K562 (cell line): ENCODE data around the gene CATSPER1. TPM values are rescaled to one million over a fixed set of nuclear protein-coding genes. Genes with fewer than 3 reads are reported as not detected.

Experiments
- CHD2 ChIP-seq: IDR thresholded peaks from 2 replicates; pipeline ENCODE4 v1.6.1; 2011; ENCODE audit warnings: low read depth, low read length
- ESRRA ChIP-seq: fragments of 450-650 bp; IDR thresholded peaks from 2 replicates; pipeline ENCODE4 v1.6.1; 2014; ENCODE audit warnings: low read depth, mild to moderate bottlenecking, moderate library complexity, borderline replicate concordance
- MEF2D ChIP-seq: conservative IDR thresholded peaks from 2 replicates; pipeline ENCODE4 v1.6.1; 2016; ENCODE audit warnings: low read depth, missing genetic modification characterization, missing compliant biosample characterization
- NCOA6 ChIP-seq: fragments of 450-650 bp; IDR thresholded peaks from 2 replicates; pipeline ENCODE4 v1.6.1; 2017; ENCODE audit warnings: mild to moderate bottlenecking
- OTX1 ChIP-seq: fragments of 450-650 bp; formaldehyde crosslinking; IDR thresholded peaks from 2 replicates; pipeline ENCODE4 v1.4.0; 2022; ENCODE audit warnings: mild to moderate bottlenecking
- RAD21 ChIP-seq, 2 experiments: fragments of 250-450 bp in 1 of 2; fragments of 450-650 bp in 1 of 2; sonication (Bioruptor Pico) in 1 of 2; formaldehyde crosslinking in 1 of 2; IDR thresholded peaks in 1 of 2; conservative IDR thresholded peaks in 1 of 2; 2 replicates each; pipeline versions ENCODE4 v1.4.0 to v1.8.0; 2020 to 2022; ENCODE audit warnings: mild to moderate bottlenecking in 2 of 2, moderate library complexity in 1 of 2
- SAFB ChIP-seq: fragments of 200-400 bp; formaldehyde crosslinking; IDR thresholded peaks from 2 replicates; pipeline ENCODE4 v1.6.1; 2017; ENCODE audit warnings: low read depth, low read length, borderline replicate concordance
- STAG1 ChIP-seq: sonication (generic); formaldehyde crosslinking; IDR thresholded peaks from 2 replicates; pipeline ENCODE4 v1.5.0; 2020; ENCODE audit warnings: missing genetic modification reagents, borderline replicate concordance
- TBL1XR1 ChIP-seq, 2 experiments: IDR thresholded peaks; 2 replicates each; pipeline ENCODE4 v1.6.1; 2012; ENCODE audit warnings: improper control_type of control experiment in 2 of 2, low read length in 2 of 2, mild to moderate bottlenecking in 1 of 2
- XRCC5 ChIP-seq: fragments of 200-400 bp; formaldehyde crosslinking; IDR thresholded peaks from 2 replicates; pipeline ENCODE4 v1.6.1; 2017; ENCODE audit warnings: low read depth, mild to moderate bottlenecking, low read length
- YY1 ChIP-seq, 3 experiments: IDR thresholded peaks; 2 replicates each; pipeline ENCODE4 v1.6.1; 2011; ENCODE audit warnings: low read length in 2 of 3, mild to moderate bottlenecking in 2 of 3, moderate library complexity in 2 of 3, borderline replicate concordance in 1 of 3, control low read depth in 1 of 3, low read depth in 1 of 3; ENCODE audit not compliant: insufficient read depth in 3 of 3, insufficient replicate concordance in 2 of 3, control insufficient read depth in 1 of 3, insufficient read length in 1 of 3; ENCODE audit errors: extremely low read depth in 1 of 3
- ZNF12 ChIP-seq: sonication (generic); formaldehyde crosslinking; IDR thresholded peaks from 2 replicates; pipeline ENCODE4 v1.4.0; 2020; ENCODE audit warnings: mild to moderate bottlenecking, missing genetic modification reagents
- ZNF174 ChIP-seq: fragments of 250-450 bp; sonication (Bioruptor Pico); IDR thresholded peaks from 2 replicates; pipeline ENCODE4 v1.4.0; 2020; ENCODE audit warnings: mild to moderate bottlenecking
- ZNF707 ChIP-seq: fragments of 250-450 bp; sonication (Bioruptor Pico); conservative IDR thresholded peaks from 2 replicates; pipeline ENCODE4 v1.8.0; 2022; ENCODE audit warnings: inconsistent platforms, mild to moderate bottlenecking, moderate library complexity
- ZNF778 ChIP-seq: fragments of 450-650 bp; formaldehyde crosslinking; IDR thresholded peaks from 2 replicates; pipeline ENCODE4 v1.4.0; 2020; ENCODE audit warnings: mild to moderate bottlenecking, moderate library complexity
- polyA plus RNA-seq, 8 experiments: library from polyadenylated mRNA; depleted of rRNA in 4 of 8; stranded (reverse) in 5 of 8; unstranded in 3 of 8; fragments of >200 nt; fragmentation: Nextera tagmentation in 2 of 8; fragmentation: Illumina TruSeq in 1 of 8; extraction: Ambion mirVana in 2 of 8; extraction: Trizol in 1 of 8; gene quantifications; 2 replicates each; pipeline versions ENCODE4 v1.2.1 to v1.2.3, GENCODE V29; 2011 to 2014; ENCODE audit warnings: inconsistent platforms in 1 of 8, missing spikeins in 1 of 8
- total RNA-seq, 7 experiments: library from RNA; depleted of rRNA in 6 of 7; stranded (reverse); fragments of >200 nt in 6 of 7; fragmentation: Illumina TruSeq in 2 of 7; extraction: Trizol in 2 of 7; gene quantifications; 2 replicates each; pipeline versions ENCODE4 v1.2.1 to v1.2.3, GENCODE V29; 2011 to 2021; ENCODE audit warnings: low replicate concordance in 1 of 7
- TF ChIP-seq, protein P1 (sequence below): fragments of 450-650 bp; formaldehyde crosslinking; IDR thresholded peaks from 2 replicates; pipeline ENCODE4 v1.4.0; 2020; ENCODE audit warnings: mild to moderate bottlenecking
- TF ChIP-seq, protein P2 (sequence below): IDR thresholded peaks from 2 replicates; pipeline ENCODE4 v1.6.1; 2011; ENCODE audit warnings: borderline replicate concordance, low read depth, mild to moderate bottlenecking, moderate library complexity, low read length; ENCODE audit not compliant: insufficient read depth, poor library complexity, severe bottlenecking
- TF ChIP-seq, protein P3 (sequence below): fragments of 450-650 bp; formaldehyde crosslinking; IDR thresholded peaks from 2 replicates; pipeline ENCODE4 v1.4.0; 2022; ENCODE audit warnings: mild to moderate bottlenecking, moderate library complexity
- TF ChIP-seq, protein P4 (sequence below), 3 experiments: IDR thresholded peaks in 2 of 3; conservative IDR thresholded peaks in 1 of 3; 2 replicates each; pipeline ENCODE4 v1.5.1; 2011 to 2012; ENCODE audit warnings: low read length in 3 of 3, mild to moderate bottlenecking in 3 of 3, control low read depth in 2 of 3, improper control_type of control experiment in 1 of 3, inconsistent platforms in 1 of 3, low read depth in 1 of 3, mixed read lengths in 1 of 3, moderate library complexity in 1 of 3; ENCODE audit not compliant: insufficient read depth in 2 of 3

CATSPER1 gene
- total and polyA plus RNA-seq, 9 of the 15 experiments (the other 6 are each of a cell fraction or from before 2014, with no cell fraction given): 0.21 to 3.3 (median 0.76) TPM

DNA sequence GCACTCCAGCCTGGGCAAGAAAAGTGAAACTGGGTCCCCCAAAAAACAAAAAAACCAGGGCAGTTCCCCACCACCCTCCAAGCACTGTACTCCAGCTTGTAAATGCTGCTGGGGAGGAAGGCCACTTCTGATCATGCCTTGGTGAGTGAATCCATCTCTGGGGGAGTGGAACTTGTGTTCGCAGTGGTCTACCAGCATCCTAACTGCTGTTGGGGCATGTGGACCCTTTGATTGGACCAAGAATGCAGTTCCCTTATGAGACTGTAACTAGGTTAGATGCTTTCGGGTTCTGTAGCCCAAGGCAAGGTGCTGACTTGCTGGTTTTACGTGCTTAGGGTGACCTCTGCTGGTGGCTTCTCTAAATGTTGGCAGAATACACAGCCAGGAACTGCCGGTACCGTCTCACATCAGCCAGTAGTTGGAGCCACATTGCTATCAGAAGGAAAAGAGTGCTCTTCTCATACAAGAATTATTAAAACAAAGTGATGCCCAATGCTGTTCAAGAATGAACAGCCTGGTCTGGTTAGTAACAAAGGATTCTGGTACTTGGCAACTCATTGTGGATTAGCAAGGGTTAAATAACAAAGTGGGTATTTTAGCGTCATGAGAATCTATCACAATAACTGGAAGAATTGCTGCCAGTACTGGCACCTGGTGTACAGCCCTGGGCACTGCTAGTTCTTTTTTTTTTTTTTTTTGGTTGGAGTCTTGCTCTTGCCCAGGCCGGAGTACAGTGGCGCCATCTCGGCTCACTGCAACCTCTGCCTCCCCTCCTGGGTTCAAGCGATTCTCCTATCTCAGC lies 37.3 kb downstream of the CATSPER1 start (continued):
- TF ChIP-seq, protein P1, sequence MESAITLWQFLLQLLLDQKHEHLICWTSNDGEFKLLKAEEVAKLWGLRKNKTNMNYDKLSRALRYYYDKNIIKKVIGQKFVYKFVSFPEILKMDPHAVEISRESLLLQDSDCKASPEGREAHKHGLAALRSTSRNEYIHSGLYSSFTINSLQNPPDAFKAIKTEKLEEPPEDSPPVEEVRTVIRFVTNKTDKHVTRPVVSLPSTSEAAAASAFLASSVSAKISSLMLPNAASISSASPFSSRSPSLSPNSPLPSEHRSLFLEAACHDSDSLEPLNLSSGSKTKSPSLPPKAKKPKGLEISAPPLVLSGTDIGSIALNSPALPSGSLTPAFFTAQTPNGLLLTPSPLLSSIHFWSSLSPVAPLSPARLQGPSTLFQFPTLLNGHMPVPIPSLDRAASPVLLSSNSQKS (CRISPR knock-in tag): no peak
- TF ChIP-seq RAD21 (CRISPR knock-in tag; conservative IDR thresholded peaks at IDR 0.05 in 1 of 2, IDR thresholded peaks at IDR 0.05 in 1 of 2) (peak; percentile 99), ESRRA (0 out of 2 replicates have a peak, but pooled peaks have one; percentile 37), MEF2D (tag) (no peak), TBL1XR1 (IDR thresholded peaks at IDR 0.05; ENCODE audit: low read length in 2 of 2) (peak in 1 of 2 experiments; percentile 47; a peak in 2 of 4 replicates), ZNF174 (CRISPR knock-in tag) (no peak), SAFB (no peak), CHD2 (no peak), XRCC5 (peak; percentile 33; the same call in 1 of the 2 replicates), ZNF12 (CRISPR knock-in tag) (no peak), NCOA6 (no peak), STAG1 (CRISPR knock-in tag) (peak; percentile 99), ZNF778 (CRISPR knock-in tag) (no peak), OTX1 (CRISPR knock-in tag) (no peak), YY1 (IDR thresholded peaks at IDR 0.05; ENCODE audit: borderline replicate concordance in 1 of 3, control insufficient read depth in 1 of 3, extremely low read depth in 1 of 3, insufficient read depth in 3 of 3, insufficient read length in 1 of 3, insufficient replicate concordance in 2 of 3, low read depth in 1 of 3, low read length in 2 of 3) (peak in 1 of 3 experiments; percentile 18), ZNF707 (CRISPR knock-in tag) (no peak)
- TF ChIP-seq, protein P2, sequence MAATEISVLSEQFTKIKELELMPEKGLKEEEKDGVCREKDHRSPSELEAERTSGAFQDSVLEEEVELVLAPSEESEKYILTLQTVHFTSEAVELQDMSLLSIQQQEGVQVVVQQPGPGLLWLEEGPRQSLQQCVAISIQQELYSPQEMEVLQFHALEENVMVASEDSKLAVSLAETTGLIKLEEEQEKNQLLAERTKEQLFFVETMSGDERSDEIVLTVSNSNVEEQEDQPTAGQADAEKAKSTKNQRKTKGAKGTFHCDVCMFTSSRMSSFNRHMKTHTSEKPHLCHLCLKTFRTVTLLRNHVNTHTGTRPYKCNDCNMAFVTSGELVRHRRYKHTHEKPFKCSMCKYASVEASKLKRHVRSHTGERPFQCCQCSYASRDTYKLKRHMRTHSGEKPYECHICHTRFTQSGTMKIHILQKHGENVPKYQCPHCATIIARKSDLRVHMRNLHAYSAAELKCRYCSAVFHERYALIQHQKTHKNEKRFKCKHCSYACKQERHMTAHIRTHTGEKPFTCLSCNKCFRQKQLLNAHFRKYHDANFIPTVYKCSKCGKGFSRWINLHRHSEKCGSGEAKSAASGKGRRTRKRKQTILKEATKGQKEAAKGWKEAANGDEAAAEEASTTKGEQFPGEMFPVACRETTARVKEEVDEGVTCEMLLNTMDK: peak; percentile 42
- TF ChIP-seq, protein P3, sequence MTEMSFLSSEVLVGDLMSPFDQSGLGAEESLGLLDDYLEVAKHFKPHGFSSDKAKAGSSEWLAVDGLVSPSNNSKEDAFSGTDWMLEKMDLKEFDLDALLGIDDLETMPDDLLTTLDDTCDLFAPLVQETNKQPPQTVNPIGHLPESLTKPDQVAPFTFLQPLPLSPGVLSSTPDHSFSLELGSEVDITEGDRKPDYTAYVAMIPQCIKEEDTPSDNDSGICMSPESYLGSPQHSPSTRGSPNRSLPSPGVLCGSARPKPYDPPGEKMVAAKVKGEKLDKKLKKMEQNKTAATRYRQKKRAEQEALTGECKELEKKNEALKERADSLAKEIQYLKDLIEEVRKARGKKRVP: no peak
- TF ChIP-seq, protein P4, sequence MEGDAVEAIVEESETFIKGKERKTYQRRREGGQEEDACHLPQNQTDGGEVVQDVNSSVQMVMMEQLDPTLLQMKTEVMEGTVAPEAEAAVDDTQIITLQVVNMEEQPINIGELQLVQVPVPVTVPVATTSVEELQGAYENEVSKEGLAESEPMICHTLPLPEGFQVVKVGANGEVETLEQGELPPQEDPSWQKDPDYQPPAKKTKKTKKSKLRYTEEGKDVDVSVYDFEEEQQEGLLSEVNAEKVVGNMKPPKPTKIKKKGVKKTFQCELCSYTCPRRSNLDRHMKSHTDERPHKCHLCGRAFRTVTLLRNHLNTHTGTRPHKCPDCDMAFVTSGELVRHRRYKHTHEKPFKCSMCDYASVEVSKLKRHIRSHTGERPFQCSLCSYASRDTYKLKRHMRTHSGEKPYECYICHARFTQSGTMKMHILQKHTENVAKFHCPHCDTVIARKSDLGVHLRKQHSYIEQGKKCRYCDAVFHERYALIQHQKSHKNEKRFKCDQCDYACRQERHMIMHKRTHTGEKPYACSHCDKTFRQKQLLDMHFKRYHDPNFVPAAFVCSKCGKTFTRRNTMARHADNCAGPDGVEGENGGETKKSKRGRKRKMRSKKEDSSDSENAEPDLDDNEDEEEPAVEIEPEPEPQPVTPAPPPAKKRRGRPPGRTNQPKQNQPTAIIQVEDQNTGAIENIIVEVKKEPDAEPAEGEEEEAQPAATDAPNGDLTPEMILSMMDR (IDR thresholded peaks at IDR 0.05 in 2 of 3, conservative IDR thresholded peaks at IDR 0.05 in 1 of 3; ENCODE audit: insufficient read depth in 2 of 3, low read depth in 1 of 3, low read length in 3 of 3): peak; percentile 99 to 100 (median 99)
